Erythroblast (primary cell): ENCODE results near the gene STK38.
"Not testable (repeated sequence)": the region's sequence is repeated elsewhere in the genome, so short reads cannot be mapped to it uniquely, and the experiment has no call there.

Experiments used
- GATA1 ChIP-seq: IDR thresholded peaks from 2 replicates; pipeline ENCODE4 v1.6.1; 2011; ENCODE audit warnings: low read depth, mild to moderate bottlenecking, control low read depth, low read length, moderate library complexity
- POLR2A ChIP-seq: IDR thresholded peaks from 2 replicates; pipeline ENCODE4 v1.6.1; 2011; ENCODE audit warnings: mild to moderate bottlenecking, low read length

DNA sequence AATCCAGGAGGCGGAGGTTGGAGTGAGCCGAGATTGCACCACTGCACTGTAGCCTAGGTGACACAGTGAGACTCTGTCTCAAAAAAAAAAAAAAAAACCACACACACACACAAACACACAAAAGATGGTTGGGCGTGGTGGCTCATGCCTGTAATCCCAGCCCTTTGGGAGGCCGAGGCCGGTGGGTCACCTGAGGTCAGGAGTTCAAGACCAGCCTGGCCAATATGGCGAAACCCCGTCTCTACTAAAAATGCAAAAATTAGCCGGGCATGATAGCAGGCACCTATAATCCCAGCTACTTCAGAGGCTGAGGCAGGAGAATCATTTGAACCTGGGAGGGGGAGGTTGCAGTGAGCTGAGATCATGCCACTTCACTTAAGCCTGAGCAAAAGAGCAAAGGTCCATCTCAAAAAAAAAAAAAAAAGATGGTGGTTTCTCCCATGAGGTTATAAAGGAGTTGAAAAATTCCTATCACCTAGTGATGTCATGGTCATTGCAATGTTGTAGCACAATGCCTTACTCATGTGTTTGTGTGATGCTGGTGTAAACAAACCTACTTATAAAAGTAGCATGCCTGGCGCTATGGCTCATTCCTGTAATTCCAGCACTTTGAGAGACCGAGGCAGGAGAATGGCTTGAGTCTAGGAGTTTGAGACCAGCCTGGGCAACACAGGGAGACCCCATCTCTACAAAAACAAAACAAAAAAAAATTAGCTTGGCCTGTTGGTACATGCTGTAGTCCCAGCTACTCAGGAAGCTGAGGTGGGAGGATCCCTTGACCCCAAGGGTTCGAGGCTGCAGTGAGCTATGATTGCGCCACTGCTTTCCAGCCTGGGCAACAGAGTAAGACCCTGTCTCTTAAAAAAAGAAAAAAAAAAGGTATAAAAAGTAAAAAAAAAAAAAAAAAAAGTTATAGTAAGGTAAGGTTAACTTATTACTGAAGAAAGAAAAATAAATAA, 25.4 kb upstream of the STK38 start:
- TF ChIP-seq POLR2A, GATA1: not testable (repeated sequence)
